Endothelial cell of umbilical vein (primary cell): ENCODE data around the gene TMPRSS4.

Experiments used
- EZH2 ChIP-seq: IDR thresholded peaks from 2 replicates; pipeline ENCODE4 v1.6.1; 2012; ENCODE audit warnings: borderline replicate concordance, low read depth, mild to moderate bottlenecking, moderate library complexity, low read length, inconsistent platforms; ENCODE audit not compliant: severe bottlenecking
- FOS ChIP-seq: IDR thresholded peaks from 2 replicates; pipeline ENCODE4 v1.6.1; 2011; ENCODE audit warnings: mild to moderate bottlenecking, low read length, moderate library complexity, borderline replicate concordance; ENCODE audit not compliant: insufficient read depth
- POLR2A ChIP-seq: IDR thresholded peaks from 2 replicates; pipeline ENCODE4 v1.6.1; 2012; ENCODE audit warnings: low read depth, mild to moderate bottlenecking, control low read depth, low read length
- POLR2AphosphoS5 ChIP-seq: IDR thresholded peaks from 2 replicates; pipeline ENCODE4 v1.6.1; 2012; ENCODE audit warnings: low read depth, mild to moderate bottlenecking, control low read depth, low read length, moderate library complexity; ENCODE audit not compliant: insufficient read depth
- TF ChIP-seq, protein P1 (sequence below), 2 donors: IDR thresholded peaks; 1 replicate in 1 of 2; 2 replicates in 1 of 2; pipeline ENCODE4 v1.5.1; 2011; ENCODE audit warnings: low read length in 2 of 2, mild to moderate bottlenecking in 2 of 2, moderate library complexity in 2 of 2, control low read depth in 1 of 2, inconsistent platforms in 1 of 2, low read depth in 1 of 2; ENCODE audit not compliant: insufficient read depth in 1 of 2; ENCODE audit errors: extremely low read depth in 1 of 2

DNA sequence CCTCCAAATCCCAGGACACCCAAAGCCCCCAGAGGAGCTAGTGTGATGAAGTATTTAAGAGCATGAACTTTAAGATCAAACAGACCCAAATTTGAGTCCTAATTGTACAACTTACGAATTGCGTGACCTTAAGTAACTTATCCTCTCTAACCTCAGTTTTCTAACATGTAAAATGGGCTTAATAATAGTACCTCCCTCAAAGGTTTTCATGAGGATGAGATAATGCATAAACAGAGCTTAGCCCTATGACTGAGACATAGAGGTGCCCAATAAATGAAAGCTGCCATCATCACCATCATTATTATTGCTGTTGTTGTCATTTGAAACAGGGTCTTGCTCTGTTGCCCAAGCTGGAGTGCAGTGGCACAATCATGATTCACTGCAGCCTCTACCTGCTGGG lies 90.4 kb downstream of the TMPRSS4 start:
- TF ChIP-seq, protein P1, sequence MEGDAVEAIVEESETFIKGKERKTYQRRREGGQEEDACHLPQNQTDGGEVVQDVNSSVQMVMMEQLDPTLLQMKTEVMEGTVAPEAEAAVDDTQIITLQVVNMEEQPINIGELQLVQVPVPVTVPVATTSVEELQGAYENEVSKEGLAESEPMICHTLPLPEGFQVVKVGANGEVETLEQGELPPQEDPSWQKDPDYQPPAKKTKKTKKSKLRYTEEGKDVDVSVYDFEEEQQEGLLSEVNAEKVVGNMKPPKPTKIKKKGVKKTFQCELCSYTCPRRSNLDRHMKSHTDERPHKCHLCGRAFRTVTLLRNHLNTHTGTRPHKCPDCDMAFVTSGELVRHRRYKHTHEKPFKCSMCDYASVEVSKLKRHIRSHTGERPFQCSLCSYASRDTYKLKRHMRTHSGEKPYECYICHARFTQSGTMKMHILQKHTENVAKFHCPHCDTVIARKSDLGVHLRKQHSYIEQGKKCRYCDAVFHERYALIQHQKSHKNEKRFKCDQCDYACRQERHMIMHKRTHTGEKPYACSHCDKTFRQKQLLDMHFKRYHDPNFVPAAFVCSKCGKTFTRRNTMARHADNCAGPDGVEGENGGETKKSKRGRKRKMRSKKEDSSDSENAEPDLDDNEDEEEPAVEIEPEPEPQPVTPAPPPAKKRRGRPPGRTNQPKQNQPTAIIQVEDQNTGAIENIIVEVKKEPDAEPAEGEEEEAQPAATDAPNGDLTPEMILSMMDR (IDR thresholded peaks at IDR 0.05; ENCODE audit: extremely low read depth in 1 of 2, insufficient read depth in 1 of 2, low read depth in 1 of 2, low read length in 2 of 2) = no peak
- TF ChIP-seq POLR2AphosphoS5 = no peak
- TF ChIP-seq EZH2 = no peak
- no peak for TF ChIP-seq POLR2A
- TF ChIP-seq FOS = no peak
